Chondrocyte (in vitro differentiated cells): Measurements from ENCODE around the gene BBS1. TPM values are rescaled to one million over a fixed set of nuclear protein-coding genes. Genes with fewer than 3 reads are reported as not detected.
A peak's percentile ranks its signal among the peaks of the same experiment; 100 is the strongest.
"Not testable (repeated sequence)": the region's sequence is repeated elsewhere in the genome, so short reads cannot be mapped to it uniquely, and the experiment has no call there.

Source experiments
- DNase-seq: peaks from one replicate; pipeline ENCODE4 v3.0.0; 2021; ENCODE audit warnings: mixed read lengths, low spot score
- H3K27ac Mint-ChIP-seq: one replicate; pipeline ENCODE4 v1.8.0; 2021; ENCODE audit warnings: mild to moderate bottlenecking, moderate library complexity, mixed read lengths; ENCODE audit not compliant: unreplicated experiment
- H3K27me3 Mint-ChIP-seq: 2 replicates; pipeline ENCODE4 v1.8.0; 2021; ENCODE audit warnings: low read depth, mixed read lengths
- H3K36me3 Mint-ChIP-seq: 2 replicates; pipeline ENCODE4 v1.8.0; 2021; ENCODE audit warnings: low read depth, mixed read lengths
- H3K4me1 Mint-ChIP-seq: 2 replicates; pipeline ENCODE4 v1.8.0; 2021; ENCODE audit warnings: low read depth, mild to moderate bottlenecking, mixed read lengths
- H3K4me3 Mint-ChIP-seq: one replicate; pipeline ENCODE4 v1.8.0; 2021; ENCODE audit warnings: mild to moderate bottlenecking, moderate library complexity, mixed read lengths; ENCODE audit not compliant: unreplicated experiment
- H3K9me3 Mint-ChIP-seq: 2 replicates; pipeline ENCODE4 v1.8.0; 2021; ENCODE audit warnings: low read depth, mixed read lengths
- CTCF ChIP-seq: fragments of 200-600 bp; sonication (generic); IDR thresholded peaks from 2 replicates; pipeline ENCODE4 v1.5.0; 2021; ENCODE audit warnings: antibody characterized with exemption, mild to moderate bottlenecking, moderate library complexity
- total RNA-seq: library from RNA; stranded (reverse); gene quantifications from 3 replicates; pipeline ENCODE4 v1.2.1, GENCODE V29; 2021

Gene BBS1
- total RNA-seq, 1 donor from 2014 or later = 20.6 TPM

- Mint-ChIP-seq H3K36me3 (peaks cover 18% of the 10 kb centered on the region), H3K9me3 (no peaks in the 10 kb centered on the region), H3K4me1 (peaks cover 28% of the 10 kb centered on the region), H3K27me3 (no peaks in the 10 kb centered on the region), H3K4me3 (peak overlapping the region; percentile 6), H3K27ac (no peak overlapping the region)
- DNase-seq = no peak
- TF ChIP-seq CTCF = peak; percentile 74
Measured at GRCh38 chr11:66543263-66544107, 33.0 kb downstream of the BBS1 start.

- peaks cover 18% of the 10 kb centered on the region for H3K36me3 Mint-ChIP-seq
- H3K9me3 Mint-ChIP-seq, H3K27ac Mint-ChIP-seq: not testable (repeated sequence)
Measured at GRCh38 chr11:66544952-66545351, 34.5 kb downstream of the BBS1 start.

GRCh38 chr11:66545701-66546367 lies 35.4 kb downstream of the BBS1 start, which contains the start of gene ZDHHC24:
TSS of gene ZDHHC24 (minus strand) at chr11:66546048. CDS start at chr11:66546003, 45 bp downstream.
- Mint-ChIP-seq H3K9me3 (no peaks in the 10 kb centered on the region), H3K27ac (peak within 1 kb of the TSS; percentile 79), H3K36me3 (peaks cover 18% of the 10 kb centered on the region)

More at GRCh38 chr11:66544952-66545351, 34.5 kb downstream of the BBS1 start:
- not testable (repeated sequence) for DNase-seq, H3K27me3 Mint-ChIP-seq
- H3K4me3 Mint-ChIP-seq = peak overlapping the region; percentile 81
- peaks cover 28% of the 10 kb centered on the region for H3K4me1 Mint-ChIP-seq

GRCh38 chr11:66546368-66546965 lies 36.0 kb downstream of the BBS1 start, which contains the start of gene ACTN3:
TSS of gene ACTN3 (plus strand) at chr11:66546903. CDS start at chr11:66546938, 35 bp downstream.
- peaks cover 16% of the 10 kb centered on the region for H3K36me3 Mint-ChIP-seq
- no peak within 1 kb of the TSS for H3K27ac Mint-ChIP-seq
- H3K4me3 Mint-ChIP-seq = peak within 1 kb of the TSS; percentile 81
- H3K9me3 Mint-ChIP-seq = no peaks in the 10 kb centered on the region
- peaks cover 28% of the 10 kb centered on the region for H3K4me1 Mint-ChIP-seq
- no peak for DNase-seq
- H3K27me3 Mint-ChIP-seq = no peaks in the 10 kb centered on the region
- no peak for TF ChIP-seq CTCF

More at GRCh38 chr11:66545701-66546367, 35.4 kb downstream of the BBS1 start, which contains the start of gene ZDHHC24:
- Mint-ChIP-seq H3K27me3 (no peaks in the 10 kb centered on the region), H3K4me3 (peak within 1 kb of the TSS; percentile 81), H3K4me1 (peaks cover 28% of the 10 kb centered on the region)
- no peak for TF ChIP-seq CTCF
- no peak for DNase-seq

DNA sequence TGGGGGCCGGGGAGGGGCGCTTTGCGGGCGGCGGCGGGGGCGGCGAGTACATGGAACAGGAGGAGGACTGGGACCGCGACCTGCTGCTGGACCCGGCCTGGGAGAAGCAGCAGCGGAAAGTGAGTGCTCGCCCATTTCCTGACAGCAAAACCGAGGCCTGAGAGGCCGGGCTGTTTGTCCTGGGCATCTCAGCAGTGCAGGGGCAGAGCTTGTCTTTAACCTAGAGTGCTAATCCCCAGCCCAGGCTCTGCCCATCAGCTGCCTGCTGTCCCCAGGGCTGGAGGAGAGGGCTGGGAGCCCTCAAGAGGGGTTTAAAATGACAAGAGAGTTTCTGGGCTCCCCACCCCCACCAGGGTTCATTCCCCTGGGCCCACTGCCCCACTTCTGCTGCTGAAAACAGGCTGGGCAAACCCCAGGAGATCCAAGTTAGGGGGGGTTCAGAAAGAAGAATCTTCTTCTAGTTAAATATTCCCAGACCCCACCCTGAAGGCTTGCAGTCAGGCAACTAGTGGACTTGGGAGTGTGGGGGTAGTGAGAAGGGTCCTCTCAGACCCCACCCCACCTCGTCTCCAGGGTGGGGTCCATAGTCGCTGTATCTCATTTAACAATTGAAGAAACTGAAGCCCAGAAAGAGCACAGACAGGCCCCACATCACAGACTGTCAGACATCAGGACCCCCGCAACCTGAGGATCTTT lies 36.7 kb downstream of the BBS1 start:
- no peak for TF ChIP-seq CTCF
- DNase-seq = no peak
- Mint-ChIP-seq H3K27me3 (no peaks in the 10 kb centered on the region), H3K4me1 (peaks cover 28% of the 10 kb centered on the region), H3K36me3 (peaks cover 10% of the 10 kb centered on the region), H3K9me3 (no peaks in the 10 kb centered on the region), H3K27ac (no peak overlapping the region), H3K4me3 (peak overlapping the region; percentile 81)
